Retina (tissue), 1 donor: ENCODE data around the gene INAFM1.
"Not testable (repeated sequence)": the region's sequence is repeated elsewhere in the genome, so short reads cannot be mapped to it uniquely, and the experiment has no call there.

Source experiments
- DNase-seq: peaks from one replicate; pipeline ENCODE4 v3.0.0-alpha.2; 2016

INAFM1 gene

DNA sequence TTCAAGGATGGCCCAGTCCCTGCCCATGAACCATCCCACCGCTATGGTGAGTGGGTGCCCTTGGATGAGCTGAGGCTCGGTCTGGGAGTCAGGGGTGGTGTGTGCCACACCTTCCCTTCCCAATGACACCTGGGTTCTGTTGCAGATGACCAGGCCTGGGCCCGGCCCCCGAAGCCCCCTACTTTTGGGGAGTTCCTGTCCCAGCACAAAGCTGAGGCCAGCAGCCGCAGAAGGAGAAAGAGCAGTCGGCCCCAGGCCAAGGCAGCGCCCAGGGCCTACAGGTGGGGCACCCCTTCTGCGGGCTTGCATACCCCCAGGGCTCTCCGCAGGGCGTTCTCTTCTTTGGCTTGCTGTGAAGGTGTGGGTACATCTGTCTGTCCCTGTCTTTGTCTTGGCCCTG, 4.3 kb upstream of the INAFM1 start:
- no peak for DNase-seq

DNA sequence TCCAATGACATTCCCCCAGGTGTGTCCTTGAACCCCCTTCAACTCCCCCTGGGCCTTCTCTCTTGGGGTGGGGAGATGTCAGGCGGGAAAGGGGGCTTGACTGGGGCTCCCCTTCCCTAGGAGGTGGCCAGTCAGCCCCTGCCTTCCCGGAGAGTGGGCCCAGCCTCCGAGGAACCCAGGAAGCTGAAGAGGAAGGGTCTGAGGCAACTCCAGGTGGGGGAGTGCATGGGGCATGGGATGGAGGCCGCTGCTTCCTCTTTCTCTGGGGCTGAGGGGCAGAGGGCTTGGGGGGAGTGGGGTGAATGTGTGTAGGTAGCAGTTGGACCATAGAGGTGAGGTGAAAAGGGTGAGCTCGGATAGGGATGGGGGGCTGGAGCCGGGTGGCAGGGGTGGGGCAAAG, 2.7 kb upstream of the INAFM1 start:
- no peak for DNase-seq

DNA sequence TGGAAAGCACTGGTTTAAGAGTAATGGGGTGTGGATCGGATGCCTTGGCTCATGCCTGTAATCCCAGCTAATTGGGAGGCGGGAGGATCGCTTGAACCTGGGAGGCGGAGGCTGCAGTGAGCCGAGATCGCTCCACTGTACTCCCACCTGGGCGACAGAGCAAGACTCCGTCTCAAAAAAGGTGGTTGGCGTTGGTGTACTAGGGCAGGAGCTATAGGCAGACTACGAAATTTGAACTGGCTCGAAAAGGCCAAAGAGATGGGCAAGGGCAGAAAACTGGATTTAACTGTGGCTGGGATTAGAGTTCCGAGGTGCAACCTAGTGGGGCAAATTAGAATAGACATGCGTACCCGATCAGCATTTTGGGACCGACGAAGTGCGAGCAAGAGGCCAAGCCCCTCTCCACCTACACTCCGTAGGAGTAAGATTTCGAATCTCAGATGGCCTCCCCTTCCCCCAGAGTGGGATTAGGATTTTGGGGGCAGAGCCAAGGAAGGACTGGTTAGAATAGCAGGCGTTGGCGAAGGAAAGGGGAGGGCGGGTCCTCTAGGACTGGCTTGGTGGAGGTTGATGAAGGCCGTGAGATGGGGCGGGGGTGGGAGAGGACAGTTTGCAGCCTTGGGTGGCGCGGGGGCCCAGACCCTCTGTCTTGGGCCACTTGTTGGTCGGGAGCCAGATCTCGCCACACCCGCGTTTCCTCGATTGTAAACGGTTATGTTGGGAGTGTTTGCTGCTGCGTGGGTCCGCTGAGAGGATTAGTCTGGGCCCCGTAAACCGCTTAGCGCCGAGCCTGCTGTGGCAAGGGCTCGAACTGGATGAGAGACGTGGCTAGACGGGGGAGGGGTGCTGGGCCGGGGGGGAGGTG, 2.0 kb upstream of the INAFM1 start:
- DNase-seq = no peak

DNA sequence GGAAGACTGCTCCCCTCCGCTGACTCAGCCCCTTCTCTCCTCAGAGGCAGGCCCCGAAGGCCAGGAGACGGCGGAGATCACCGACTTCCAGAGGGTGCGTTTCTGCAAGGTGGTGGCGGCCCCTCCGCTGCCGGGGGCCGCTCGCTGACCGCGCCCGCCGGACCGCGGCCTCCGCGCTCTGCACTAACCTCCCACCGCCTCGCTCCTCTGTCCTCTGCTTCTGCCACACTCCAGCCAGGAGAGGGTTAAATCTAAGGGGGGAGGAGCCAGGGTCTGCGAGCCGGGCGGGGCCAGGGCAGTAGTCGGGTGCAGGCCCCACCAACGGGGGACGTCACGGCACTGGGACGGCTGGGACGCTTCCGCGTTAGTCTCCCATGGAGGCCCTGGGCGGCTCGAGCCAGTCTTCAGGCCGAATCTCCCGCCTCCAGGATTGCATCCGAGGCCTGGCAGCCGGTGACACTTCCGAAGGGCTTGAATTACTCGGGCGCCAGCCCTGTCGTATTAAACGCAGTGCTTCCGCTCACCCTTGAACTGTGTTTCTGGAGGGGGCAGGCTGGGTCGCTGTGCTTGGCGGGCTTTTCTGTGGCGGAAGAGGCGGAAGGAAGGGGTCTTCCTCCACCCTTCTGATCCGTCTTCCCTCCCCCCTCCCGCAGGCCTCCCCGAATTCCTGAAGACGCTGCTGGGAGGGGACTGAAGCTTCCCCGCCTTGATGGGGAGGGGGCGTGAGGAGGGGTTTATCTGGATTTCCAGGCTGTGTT, 1.2 kb upstream of the INAFM1 start:
- peak; percentile 96 for DNase-seq

DNA sequence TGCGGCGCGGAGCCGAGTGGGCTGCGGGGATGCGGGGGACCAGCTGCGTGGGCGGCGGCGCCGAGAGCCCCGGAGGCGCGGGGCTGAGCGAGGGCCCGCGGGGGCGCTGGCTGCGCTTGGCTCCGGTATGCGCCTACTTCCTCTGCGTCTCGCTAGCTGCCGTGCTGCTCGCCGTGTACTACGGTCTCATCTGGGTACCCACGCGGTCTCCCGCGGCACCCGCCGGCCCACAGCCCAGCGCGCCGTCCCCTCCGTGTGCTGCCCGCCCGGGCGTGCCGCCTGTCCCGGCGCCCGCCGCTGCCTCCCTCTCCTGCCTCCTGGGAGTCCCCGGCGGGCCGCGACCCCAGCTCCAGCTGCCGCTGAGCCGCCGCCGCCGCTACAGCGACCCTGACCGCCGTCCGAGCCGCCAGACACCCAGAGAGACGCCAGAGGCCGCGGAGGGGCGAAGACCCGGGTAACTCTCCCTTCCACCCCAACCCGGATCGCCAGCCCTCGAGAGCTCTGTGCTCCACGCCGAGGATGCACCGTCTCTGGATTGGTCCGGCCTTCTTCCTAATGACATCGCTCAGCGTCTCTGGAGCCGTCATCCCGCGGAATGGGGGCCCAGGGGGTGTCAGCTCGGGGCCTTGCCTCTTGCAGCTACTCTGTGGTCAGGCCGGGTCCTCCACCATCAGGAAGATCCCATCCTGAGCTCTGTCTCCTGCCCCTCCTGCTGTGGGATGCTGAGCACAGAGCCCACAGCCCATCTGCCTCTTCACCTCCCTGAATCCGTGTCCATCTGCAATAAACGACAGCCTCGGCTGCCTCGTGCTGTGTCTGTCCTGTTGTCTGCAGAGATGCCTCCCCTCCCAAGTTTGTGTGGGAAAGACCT, 441 bp downstream of the INAFM1 start:
- DNase-seq = peak; percentile 72

DNA sequence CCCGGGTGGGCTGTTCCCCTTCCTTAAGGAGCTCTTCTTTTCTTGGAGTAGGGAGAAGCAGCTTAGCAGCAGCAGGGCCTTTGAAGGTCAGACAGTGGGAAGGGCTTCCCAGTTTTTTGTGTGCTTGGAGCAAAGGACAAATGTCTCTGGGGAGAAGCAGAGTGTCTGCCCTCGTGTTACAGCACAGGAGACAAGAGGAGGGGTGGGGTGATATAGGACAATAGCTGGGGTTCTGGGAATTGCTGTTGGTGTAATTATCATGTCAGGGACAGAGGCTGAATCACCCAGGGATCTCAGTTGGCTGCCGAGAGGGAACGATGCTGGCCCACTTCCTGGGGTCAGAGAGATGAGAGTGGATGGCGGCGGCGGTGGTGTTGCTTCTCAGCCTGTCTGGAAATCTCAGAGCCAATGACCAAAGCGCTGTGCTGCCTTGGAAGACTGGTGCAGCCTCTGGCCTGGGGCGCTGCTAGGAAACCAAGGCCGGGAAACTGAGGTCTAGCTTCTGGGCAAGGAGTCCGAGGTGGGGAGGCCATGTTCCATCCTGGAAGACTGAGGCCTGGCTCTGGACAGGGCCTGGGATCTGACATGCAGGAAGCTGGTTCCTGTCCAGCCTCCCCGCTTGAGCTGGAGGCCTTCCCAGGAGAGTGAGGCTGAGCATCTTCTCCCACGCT, 1.2 kb downstream of the INAFM1 start:
- peak; percentile 26 for DNase-seq

DNA sequence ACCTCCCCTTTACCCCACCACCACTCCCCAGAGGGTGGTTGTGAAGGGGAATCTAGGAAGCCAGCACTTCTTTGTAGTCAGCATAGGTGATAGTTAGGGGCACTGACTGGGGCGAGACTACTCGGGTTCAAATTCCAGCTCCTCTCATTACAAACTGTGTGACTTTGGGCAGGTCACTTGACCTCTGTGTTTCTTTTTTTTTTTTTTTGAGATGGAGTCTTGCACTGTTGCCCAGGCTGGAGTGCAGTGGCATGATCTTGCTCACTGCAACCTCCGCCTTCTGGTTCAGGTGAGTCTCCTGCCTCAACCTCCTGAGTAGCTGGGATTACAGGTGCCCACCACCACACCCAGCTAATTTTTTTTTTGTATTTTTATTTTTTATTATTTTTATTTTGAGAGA, 1.8 kb downstream of the INAFM1 start:
- not testable (repeated sequence) for DNase-seq

DNA sequence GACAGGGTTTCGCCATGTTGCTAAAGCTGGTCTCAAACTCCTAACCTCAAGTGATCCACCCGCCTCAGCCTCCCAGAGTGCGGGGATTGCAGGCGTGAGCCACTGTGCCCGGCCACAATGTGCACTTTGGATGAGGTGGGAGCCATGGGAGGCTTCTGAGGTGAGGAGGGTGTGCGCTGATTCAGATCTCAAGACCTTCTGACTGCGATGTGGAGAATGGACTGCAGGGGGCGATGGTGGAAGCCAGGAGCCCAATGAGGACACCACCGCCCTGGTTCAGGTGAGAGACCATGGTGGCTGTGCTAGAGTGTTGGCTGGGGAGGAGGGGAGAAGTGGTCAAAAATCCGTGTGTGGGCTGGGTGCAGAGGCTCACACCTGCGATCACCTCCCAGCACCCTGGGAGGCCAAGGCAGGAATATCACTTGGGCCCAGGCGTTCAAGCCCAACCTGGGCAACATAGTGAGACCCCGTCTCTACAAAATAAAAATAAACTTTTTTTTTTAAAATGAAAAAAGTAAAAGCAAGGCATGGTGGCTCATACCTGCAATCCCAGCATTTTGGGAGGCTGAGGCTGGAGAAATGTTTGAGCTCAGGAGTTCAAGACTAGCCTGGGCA, 5.6 kb downstream of the INAFM1 start:
- no peak for DNase-seq

DNA sequence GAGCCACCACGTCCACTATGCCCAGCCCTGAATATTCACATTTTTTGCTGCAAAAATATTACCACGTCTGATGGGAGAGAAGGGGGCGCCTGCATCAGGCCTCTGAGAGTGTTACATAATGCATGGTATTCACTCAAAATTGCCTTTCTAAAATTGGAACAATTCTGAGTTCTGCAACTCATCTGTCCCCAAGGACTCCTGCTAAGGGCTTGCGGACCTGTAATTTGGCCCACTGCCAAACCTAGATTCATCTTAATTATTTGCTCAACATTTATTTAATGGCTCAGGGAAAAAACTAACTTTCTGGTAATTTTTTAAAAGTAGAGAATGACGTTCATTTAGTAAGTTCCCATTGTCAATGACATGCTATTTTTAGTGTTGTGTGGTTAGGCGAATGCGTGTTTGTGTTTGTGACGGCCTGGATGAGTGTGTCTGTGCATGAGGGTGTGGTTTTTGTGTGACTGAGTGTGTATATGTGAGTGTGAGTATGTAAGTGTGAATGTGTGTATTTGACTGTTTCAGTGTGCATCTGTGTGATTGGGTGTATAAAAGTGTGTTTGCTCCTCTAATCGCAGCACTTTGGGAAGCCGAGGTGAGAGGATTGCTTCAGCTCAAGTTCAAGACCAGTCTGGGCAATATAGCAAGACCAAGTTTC, 8.8 kb downstream of the INAFM1 start:
- no peak for DNase-seq

DNA sequence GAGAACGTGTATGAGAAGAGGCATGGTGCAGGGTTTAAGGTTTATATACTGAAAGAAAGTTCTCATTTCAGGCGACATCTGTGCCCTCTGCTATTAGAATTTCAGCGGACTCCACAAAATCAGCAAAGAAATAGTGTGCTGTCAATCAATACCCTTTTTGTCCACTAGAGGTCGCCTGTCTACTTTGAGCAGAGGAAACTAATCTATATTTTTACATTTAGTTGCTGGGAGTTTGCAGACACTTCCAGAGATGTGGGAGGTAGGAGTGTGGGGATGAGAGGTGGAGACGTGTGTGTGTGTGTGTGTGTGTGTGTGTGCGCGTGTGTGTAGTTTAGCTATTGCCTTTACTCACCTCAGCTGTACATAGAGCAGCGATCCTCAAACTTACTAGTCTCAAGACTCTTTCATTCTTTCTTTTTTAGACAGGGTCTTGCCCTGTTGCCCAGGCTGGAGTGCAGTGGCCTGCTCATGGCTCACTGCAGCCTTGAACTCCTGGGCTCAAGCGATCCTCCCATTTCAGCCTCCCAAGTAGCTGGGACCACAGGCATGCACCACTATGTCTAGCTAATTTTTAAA, 9.7 kb downstream of the INAFM1 start:
- peak; percentile 68 for DNase-seq

DNA sequence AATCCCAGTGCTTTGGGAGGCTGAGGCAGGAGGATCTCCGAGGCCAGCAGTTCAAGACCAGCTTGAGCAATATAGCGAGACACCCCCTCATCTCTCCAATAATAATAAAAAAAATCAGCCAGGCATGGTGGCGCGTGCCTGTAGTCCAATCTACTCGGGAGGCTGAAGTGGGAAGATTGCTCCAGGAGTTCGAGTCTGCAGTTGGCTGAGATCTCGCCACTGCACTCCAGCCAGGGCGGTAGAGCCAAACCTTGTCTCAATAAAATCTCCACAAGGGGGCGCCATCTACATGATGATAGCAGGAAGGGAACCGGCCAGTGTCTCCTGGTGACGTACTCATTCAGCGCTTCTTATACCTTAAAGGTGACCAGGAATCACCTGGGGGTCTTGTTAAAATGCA, 21.4 kb downstream of the INAFM1 start:
- peak; percentile 77 for DNase-seq

DNA sequence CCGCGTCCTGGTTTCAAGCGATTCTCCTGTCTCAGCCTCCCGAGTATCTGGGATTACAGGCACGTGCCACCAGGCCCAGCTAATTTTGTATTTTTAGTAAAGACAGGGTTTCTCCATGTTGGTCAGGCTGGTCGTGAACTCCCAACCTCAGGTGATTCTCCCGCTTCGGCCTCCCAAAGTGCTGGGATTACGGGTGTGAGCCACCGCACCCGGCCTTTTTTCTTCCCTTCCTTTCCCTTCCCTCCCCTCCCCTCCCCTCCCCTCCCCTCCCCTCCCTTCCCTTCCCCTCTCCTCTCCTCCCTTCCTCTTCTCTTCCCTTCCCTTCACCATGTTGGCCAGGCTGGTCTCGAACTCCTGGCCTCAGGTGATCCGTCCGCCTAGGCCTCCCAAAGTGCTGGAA, 26.2 kb downstream of the INAFM1 start:
- not testable (repeated sequence) for DNase-seq

DNA sequence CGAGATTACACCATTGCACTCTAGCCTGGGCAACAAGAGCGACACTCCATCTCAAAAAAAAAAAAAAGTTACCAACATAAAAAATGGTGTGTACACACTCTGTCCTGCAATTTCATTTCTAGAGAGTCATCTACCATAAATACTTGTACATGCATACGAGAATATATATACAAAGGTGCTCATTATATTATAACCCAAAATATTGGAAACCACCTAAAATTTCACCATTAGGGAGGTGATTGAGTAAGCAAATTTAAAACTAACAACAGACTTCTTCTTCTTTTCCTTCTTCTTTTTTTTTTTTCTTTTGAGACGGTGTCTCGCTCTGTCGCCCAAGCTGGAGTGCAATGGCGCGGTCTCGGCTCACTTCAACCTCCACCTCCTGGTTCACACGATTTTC, 27.6 kb downstream of the INAFM1 start:
- DNase-seq = no peak

DNA sequence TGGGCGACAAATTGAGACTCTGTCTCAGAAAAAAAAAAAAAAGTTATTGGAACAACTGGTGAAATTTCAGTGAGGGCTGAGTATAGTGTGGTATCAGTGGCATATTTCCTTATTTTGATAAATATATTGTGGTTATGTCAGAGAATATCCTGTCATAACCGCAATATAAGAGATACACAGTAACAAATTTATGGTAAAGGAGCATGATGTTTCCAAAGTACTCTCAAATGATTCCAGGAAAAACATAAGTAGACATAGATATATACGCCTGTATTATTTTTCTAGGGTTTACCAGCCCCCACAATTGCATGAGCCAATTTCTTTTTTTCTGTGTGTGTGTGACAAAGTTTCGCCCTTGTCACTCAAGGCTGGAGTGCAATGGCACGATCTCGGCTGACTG, 29.3 kb downstream of the INAFM1 start:
- no peak for DNase-seq

DNA sequence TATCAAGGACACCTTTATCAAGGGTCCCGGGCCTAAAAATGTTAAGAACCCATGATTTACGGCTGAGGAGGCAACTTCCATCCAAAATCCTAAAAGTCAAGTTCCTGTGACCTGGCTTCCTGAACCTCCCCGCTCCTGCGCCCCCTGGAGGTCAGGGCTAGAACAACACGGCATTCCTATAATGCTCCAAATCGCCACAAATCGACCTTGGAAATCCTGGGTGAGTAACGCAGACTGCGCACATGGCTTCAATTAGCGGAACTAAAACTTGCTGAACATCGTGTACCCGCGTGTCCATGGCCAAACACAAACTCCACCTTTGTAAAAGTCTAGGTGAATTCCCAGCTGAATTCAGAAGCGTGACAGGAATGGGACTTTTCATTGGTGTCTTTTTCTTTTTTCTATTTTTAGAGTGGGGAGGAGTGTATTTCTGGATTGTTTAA, 30.6 kb downstream of the INAFM1 start:
- DNase-seq = peak; percentile 53

DNA sequence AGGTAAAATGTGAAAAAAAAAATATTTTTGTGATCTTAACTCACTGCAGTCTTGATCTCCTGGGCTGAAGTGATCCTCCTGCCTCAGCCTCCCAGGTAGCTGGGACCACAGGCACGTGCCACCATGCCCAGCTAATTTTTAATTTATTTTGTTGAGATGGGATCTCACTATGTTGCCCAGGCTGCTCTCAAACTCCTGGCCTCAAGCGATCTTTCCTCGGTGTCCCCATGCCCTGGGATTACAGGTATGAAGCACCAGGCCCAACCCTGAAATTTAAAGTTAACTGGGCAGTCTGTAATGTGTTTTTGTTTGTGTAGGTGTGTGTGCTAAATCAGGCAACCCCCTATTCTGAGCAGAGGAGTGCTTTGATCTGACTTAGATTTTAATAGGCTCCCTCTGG, 31.6 kb downstream of the INAFM1 start:
- no peak for DNase-seq

DNA sequence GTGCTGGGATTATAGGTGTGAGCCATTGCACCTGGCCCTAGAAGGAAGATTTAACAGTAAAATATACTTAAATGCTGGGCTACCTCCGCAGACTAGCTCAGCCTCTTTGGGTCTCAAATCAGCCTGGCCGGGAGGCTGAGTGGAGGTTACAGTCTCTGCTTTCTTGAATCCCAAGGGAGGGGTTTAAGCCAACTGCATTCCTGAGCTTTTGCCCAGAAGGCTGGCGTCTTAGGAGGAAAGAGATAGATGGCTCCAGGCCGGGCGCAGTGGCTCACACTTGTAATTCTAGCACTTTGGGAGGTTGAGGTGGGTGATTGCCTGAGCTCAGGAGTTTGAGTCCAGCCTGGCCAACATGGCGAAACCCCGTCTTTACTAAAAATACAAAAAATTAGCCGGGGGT, 34.4 kb downstream of the INAFM1 start:
- no peak for DNase-seq

DNA sequence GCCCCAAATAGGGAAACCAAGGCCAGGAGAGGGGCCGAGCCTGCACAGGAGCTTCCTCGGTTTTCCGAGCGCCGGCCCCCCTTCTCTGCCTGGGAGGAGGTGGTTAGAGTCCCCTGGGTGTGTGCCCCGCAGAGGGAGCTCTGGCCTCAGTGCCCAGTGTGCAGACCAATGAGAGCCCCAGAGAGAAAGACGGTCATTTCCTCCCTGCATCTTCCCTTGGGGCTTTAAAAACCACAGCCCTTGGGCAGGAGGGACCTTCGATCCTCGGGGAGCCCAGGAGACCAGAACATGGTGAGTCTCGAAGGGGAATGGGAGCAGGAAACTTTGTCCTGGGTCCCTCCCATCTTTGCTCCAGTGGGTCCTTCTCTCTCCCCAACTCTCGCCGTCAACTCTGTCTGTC, 34.9 kb downstream of the INAFM1 start, which contains the start of gene C5AR1:
Gene C5AR1 (plus strand): TSS at position 254 of the 400 bp plus-strand sequence. CDS start 35 bp downstream, at position 289.
- no peak for DNase-seq

DNA sequence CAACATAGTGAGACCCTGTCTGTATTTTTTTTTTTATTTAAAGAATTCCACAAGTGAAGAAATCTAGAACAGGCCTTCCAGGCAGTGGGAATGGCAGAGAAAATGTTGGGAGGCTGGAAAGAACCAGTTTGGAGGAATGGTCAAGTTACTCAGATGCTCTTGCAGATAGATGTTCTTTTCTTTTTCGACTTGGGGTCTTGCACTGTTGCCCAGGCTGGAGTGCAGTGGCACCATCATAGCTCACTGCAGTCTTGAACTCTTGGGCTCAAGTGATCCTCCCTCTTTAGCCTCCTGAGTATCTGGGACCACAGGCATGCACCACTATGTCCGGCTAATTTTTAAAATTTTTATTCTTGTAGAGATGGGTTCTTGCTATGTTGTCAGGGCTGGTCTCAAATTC, 35.6 kb downstream of the INAFM1 start:
- no peak for DNase-seq

DNA sequence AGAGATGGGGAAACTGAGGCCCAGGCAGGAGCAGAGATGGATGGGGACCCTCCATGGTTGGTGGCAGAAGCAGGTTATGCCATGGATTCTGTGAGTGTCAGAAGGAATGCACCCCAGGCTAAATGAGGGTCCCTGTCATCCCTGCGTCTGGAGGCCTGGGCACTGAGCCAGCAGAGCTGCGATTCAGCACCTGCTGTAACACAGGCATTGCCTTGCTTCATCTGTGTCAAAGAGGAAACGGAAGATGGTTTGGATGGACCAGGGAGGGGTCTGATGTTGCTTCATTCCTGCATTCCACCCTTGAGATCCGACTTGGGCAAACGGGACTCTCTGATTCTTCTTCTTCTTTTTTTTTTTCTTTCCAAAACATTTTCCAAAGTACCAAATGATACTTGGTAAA, 36.1 kb downstream of the INAFM1 start:
- DNase-seq = no peak

DNA sequence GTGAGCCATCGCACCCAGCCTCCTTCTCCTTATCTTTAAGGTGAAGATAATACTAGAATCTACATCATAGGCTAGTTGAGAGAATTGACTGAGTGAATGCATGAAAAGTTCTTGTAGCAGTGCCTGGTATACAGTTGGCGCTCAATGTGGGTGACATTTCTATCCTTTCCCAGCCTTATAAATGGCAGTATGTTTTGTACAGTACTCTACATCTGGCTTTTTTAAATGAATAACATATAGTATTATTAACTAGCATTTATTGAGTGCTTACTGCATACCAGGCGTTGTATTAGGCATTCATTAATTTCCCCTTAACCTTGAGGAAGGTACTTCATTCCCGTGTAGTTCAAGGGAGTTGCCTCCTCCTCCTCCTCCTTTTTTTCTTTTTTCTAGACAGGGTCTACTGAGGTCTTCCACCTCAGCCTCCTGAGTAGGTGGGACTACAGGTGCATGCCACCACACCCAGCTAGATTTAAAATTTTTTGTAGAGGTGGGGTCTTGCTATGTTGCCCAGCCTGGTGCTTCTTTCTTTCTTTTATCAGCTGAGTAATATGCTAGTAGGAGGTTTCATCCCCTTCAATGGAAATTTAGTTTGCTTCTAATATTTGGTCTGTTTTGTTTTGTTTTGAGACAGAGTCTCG, 37.8 kb downstream of the INAFM1 start:
- DNase-seq = no peak
